Measurements from ENCODE around the gene OCIAD1. TPM values are rescaled to one million over a fixed set of nuclear protein-coding genes. Genes with fewer than 3 reads are reported as not detected.

Gene OCIAD1
- total RNA-seq, 1 experiment from 2014 or later = 133 TPM

DNA sequence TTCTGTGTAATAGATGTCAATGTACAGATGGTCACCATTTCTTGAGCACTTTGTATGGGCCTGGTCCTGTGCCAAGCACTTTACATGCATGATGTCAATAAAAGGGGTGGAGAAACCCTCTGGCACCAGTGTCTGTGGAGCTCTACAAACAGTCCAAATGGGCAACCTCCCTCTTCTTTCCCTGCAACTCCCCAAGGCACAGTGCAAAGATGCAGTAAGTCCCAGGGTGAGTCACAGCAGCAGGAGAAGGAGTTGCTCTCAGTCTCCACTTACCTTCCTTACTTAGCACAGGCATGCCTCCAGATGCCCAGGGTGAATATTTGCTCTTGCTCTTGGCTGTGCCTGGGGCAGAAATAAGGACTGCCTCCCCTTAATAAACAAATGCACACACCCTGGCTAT is 71.4 kb downstream of the OCIAD1 start:
- DNase-seq = no peak
- ChIA-PET POLR2A (no interaction called here), CTCF (no interaction called here)
- H3K9me3 ChIP-seq = no peaks in the 10 kb centered on the region
- no TSS peak for BruUV-seq (replicated peaks)
- TF ChIP-seq, protein P1, sequence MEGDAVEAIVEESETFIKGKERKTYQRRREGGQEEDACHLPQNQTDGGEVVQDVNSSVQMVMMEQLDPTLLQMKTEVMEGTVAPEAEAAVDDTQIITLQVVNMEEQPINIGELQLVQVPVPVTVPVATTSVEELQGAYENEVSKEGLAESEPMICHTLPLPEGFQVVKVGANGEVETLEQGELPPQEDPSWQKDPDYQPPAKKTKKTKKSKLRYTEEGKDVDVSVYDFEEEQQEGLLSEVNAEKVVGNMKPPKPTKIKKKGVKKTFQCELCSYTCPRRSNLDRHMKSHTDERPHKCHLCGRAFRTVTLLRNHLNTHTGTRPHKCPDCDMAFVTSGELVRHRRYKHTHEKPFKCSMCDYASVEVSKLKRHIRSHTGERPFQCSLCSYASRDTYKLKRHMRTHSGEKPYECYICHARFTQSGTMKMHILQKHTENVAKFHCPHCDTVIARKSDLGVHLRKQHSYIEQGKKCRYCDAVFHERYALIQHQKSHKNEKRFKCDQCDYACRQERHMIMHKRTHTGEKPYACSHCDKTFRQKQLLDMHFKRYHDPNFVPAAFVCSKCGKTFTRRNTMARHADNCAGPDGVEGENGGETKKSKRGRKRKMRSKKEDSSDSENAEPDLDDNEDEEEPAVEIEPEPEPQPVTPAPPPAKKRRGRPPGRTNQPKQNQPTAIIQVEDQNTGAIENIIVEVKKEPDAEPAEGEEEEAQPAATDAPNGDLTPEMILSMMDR (IDR thresholded peaks at IDR 0.05; ENCODE audit: insufficient read depth in 1 of 2, low read depth in 1 of 2, low read length in 1 of 2, severe bottlenecking in 1 of 2, unreplicated experiment in 1 of 2) = no peak
- H3K36me3 Mint-ChIP-seq (ENCODE audit: insufficient read depth, unreplicated experiment) = no peaks in the 10 kb centered on the region
- H3K27ac Mint-ChIP-seq (ENCODE audit: unreplicated experiment) = no peak overlapping the region
- H3K36me3 ChIP-seq (ENCODE audit: control insufficient read depth, insufficient read depth, low read length) = no peaks in the 10 kb centered on the region
- no peaks in the 10 kb centered on the region for H3K27me3 ChIP-seq (replicated peaks; ENCODE audit: control insufficient read depth, insufficient read depth, low read length)
- no peaks in the 10 kb centered on the region for H3K27me3 Mint-ChIP-seq (ENCODE audit: insufficient read depth, unreplicated experiment)
- no peaks in the 10 kb centered on the region for H3K9me3 Mint-ChIP-seq (ENCODE audit: unreplicated experiment)
- peaks cover 11% of the 10 kb centered on the region for H3K4me1 Mint-ChIP-seq (ENCODE audit: low read depth, unreplicated experiment)
- no peak overlapping the region for H3K4me3 ChIP-seq (ENCODE audit: low read depth, low read length)
- H3K4me1 ChIP-seq = peaks cover 15% of the 10 kb centered on the region; the same call in 1 of the 2 replicates
- no peak overlapping the region for H3K4me3 Mint-ChIP-seq (ENCODE audit: unreplicated experiment)
- intact Hi-C loops (cut with micrococcal nuclease; ENCODE audit: unreplicated experiment) = no loop called here

DNA sequence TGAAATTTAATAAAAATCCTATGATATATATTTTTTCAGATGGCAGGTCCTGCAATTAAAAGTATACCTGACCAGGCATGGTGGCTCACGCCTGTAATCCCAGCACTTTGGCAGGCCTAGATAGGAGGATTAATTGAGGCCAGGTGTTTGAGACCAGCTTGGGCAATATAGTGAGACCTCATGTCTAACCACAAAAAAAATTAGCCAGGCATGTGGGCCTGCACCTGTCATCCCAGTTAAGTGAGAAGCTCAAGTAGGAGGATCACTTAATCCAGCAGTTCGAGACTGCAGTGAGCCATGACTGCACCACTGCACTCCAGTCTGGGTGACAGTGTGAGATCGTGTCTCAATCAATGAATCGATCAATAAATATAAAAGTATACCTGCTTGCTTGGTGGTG is 73.2 kb downstream of the OCIAD1 start:
- Mint-ChIP-seq H3K27ac (ENCODE audit: unreplicated experiment) (no peak overlapping the region), H3K4me3 (ENCODE audit: unreplicated experiment) (no peak overlapping the region), H3K4me1 (ENCODE audit: low read depth, unreplicated experiment) (peaks cover 11% of the 10 kb centered on the region), H3K36me3 (ENCODE audit: insufficient read depth, unreplicated experiment) (no peaks in the 10 kb centered on the region), H3K27me3 (ENCODE audit: insufficient read depth, unreplicated experiment) (no peaks in the 10 kb centered on the region), H3K9me3 (ENCODE audit: unreplicated experiment) (no peaks in the 10 kb centered on the region)
- no peaks in the 10 kb centered on the region for H3K36me3 ChIP-seq (ENCODE audit: control insufficient read depth, insufficient read depth, low read length)
- no peaks in the 10 kb centered on the region for H3K9me3 ChIP-seq
- H3K4me3 ChIP-seq (ENCODE audit: low read depth, low read length) = no peak overlapping the region
- TF ChIP-seq, protein P1 (IDR thresholded peaks at IDR 0.05; ENCODE audit: insufficient read depth in 1 of 2, low read depth in 1 of 2, low read length in 1 of 2, severe bottlenecking in 1 of 2, unreplicated experiment in 1 of 2) = no peak
- DNase-seq = no peak
- intact Hi-C loops (cut with micrococcal nuclease; ENCODE audit: unreplicated experiment) = no loop called here
- no peaks in the 10 kb centered on the region for H3K27me3 ChIP-seq (replicated peaks; ENCODE audit: control insufficient read depth, insufficient read depth, low read length)
- peaks cover 15% of the 10 kb centered on the region; the same call in 1 of the 2 replicates for H3K4me1 ChIP-seq
- BruUV-seq (replicated peaks) = no TSS peak
- CTCF ChIA-PET = no interaction called here
- POLR2A ChIA-PET = interaction anchor here (0.6 kb wide), 1 partner anchor 368 kb away, joined by 4 read pairs; no protein-coding TSS in a partner anchor

DNA sequence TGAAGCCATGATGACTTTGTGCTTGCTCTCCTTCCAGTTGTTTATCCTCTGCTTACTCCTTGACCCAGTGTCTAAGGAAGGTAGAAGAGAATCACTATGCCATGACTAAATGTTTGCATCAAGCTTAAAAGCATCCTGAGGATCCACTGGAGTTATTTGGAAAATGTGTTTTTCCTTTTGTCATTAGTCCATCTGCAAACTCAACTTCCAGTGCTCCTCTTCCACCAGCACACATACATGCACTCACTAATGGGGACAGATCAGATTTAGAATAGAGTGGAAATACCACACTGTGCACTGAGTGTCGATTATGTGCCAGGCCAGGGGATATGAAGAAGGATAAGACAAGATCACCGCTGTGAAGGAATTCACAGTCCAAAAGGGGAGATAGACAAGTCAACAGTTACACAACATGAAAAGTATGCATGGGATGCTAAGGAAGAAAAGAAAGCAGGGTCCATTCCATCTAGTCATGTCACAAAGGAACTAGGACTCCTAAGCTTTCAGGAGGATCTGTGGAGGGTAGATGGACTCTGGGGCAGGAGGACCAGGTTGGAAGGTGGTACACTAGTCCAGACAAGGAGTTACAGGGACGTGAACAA is 73.8 kb downstream of the OCIAD1 start:
- Histone ChIP-seq H3K4me1 (peaks cover 15% of the 10 kb centered on the region; the same call in 1 of the 2 replicates), H3K4me3 (ENCODE audit: low read depth, low read length) (no peak overlapping the region), H3K27me3 (replicated peaks; ENCODE audit: control insufficient read depth, insufficient read depth, low read length) (no peaks in the 10 kb centered on the region), H3K9me3 (no peaks in the 10 kb centered on the region), H3K36me3 (ENCODE audit: control insufficient read depth, insufficient read depth, low read length) (no peaks in the 10 kb centered on the region)
- no peaks in the 10 kb centered on the region for H3K27me3 Mint-ChIP-seq (ENCODE audit: insufficient read depth, unreplicated experiment)
- peak overlapping the region; percentile 79 for H3K4me3 Mint-ChIP-seq (ENCODE audit: unreplicated experiment)
- TF ChIP-seq, protein P1 (IDR thresholded peaks at IDR 0.05; ENCODE audit: insufficient read depth in 1 of 2, low read depth in 1 of 2, low read length in 1 of 2, severe bottlenecking in 1 of 2, unreplicated experiment in 1 of 2) = no peak
- intact Hi-C loops (cut with micrococcal nuclease; ENCODE audit: unreplicated experiment) = loop anchor here (5.0 kb wide), 1 partner anchor 58 kb away; no protein-coding TSS in a partner anchor
- POLR2A ChIA-PET = no interaction called here
- CTCF ChIA-PET = interaction anchor here (0.6 kb wide), 1 partner anchor 9 kb away, joined by 3 read pairs; no protein-coding TSS in a partner anchor
- no TSS peak for BruUV-seq (replicated peaks)
- no peaks in the 10 kb centered on the region for H3K36me3 Mint-ChIP-seq (ENCODE audit: insufficient read depth, unreplicated experiment)
- peaks cover 11% of the 10 kb centered on the region for H3K4me1 Mint-ChIP-seq (ENCODE audit: low read depth, unreplicated experiment)
- no peak overlapping the region for H3K27ac Mint-ChIP-seq (ENCODE audit: unreplicated experiment)
- DNase-seq = no peak
- no peaks in the 10 kb centered on the region for H3K9me3 Mint-ChIP-seq (ENCODE audit: unreplicated experiment)
